ENCODE results near the gene ZNF101. TPM values are rescaled to one million over a fixed set of nuclear protein-coding genes. Genes with fewer than 3 reads are reported as not detected.

The ZNF101 gene
- total RNA-seq, 4 donors from 2014 or later, result 6.9 to 13.4 (median 11.3) TPM

DNA sequence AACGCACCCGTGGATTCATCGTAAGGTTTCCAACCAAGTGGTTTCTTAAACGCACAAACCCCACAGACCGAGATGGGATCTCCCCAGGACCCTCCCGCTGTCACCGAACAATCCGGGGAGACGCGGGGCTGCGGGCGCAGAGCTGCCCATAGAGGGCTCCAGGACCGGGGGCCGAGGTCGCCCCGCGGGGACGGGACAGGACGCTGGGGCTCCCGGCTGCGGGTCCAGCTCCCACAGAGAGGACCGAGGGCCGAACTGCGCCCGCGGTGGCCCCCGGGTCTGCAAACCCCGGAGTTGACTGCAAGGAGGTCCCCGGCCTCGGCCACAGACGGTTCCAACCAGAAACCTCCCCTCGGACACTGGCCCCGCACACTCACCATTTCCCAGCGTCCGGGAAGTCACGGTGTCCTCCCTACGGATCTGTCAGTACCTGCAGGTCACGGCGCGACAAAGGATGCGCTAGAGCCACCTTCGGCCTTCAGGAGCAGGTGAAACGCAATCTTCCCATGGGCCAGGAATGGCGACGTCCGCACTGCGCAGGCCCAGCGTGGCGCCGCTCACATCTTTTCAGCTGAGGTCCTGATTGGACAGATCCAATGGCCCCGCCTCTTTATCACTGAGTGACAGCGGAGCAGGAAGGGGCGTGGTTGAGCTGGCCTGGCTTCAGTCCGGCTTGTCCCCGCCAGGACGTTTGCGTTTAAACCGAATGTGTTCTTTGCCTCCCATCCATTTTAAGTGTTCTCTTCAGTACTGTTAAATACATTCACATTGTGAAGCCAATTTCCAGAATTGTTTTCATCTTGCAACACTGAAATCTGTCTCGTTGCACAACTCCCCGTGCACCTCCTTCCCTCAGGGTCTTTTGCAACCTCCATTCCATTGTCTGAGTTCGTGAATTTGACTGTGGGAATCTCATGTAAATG lies 64.2 kb downstream of the ZNF101 start, which contains the start of gene ZNF14:
Gene ZNF14 (minus strand): TSS at position 534 of the 923 bp plus-strand sequence. CDS start 154 bp downstream, at position 380.
- Histone ChIP-seq H3K27ac (peak within 1 kb of the TSS; percentile 64 to 75 (median 71)), H3K27me3 (no peaks in the 10 kb centered on the region), H3K9me3 (no peaks in the 10 kb centered on the region), H3K36me3 (peaks cover 2 to 6% of the 10 kb centered on the region in 2 donors), H3K4me1 (peaks cover 0 to 9% of the 10 kb centered on the region in 2 donors), H3K4me3 (replicated peaks in 1 of 3) (peak within 1 kb of the TSS; percentile 71 to 90 (median 90))
- DNase-seq, result peak; percentile 96 to 97
- intact Hi-C loops (cut with DNase I), result no loop called here
- TF ChIP-seq, protein P1, sequence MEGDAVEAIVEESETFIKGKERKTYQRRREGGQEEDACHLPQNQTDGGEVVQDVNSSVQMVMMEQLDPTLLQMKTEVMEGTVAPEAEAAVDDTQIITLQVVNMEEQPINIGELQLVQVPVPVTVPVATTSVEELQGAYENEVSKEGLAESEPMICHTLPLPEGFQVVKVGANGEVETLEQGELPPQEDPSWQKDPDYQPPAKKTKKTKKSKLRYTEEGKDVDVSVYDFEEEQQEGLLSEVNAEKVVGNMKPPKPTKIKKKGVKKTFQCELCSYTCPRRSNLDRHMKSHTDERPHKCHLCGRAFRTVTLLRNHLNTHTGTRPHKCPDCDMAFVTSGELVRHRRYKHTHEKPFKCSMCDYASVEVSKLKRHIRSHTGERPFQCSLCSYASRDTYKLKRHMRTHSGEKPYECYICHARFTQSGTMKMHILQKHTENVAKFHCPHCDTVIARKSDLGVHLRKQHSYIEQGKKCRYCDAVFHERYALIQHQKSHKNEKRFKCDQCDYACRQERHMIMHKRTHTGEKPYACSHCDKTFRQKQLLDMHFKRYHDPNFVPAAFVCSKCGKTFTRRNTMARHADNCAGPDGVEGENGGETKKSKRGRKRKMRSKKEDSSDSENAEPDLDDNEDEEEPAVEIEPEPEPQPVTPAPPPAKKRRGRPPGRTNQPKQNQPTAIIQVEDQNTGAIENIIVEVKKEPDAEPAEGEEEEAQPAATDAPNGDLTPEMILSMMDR (IDR thresholded peaks at IDR 0.05), result peak in 2 of 6 experiments; percentile 2 to 9
- peak in 1 of 2 donors; percentile 95 for TF ChIP-seq POLR2A (IDR thresholded peaks at IDR 0.05)
- WGBS, 2 donors, result 0 to 1% methylated on average over 13 to 22 of the region's 61 CpGs

Small RNAs within 50 kb of the gene (small RNA-seq; reads per million reads assigned to genes)
- not detected for gene AC011458.2

Other genes starting within 250 kb of the ZNF101 start
- gene TSSK6, start 153.3 kb upstream of the ZNF101 start, total RNA-seq, result 1 to 10 TPM; 1.8 to 7.7 (median 3.8) TPM
- 100 to 1,000 TPM in 1 of 4 donors, 10 to 100 TPM in 3; 32.8 to 265 (median 63.6) TPM for gene NDUFA13, start 152.6 kb upstream of the ZNF101 start, total RNA-seq
- gene YJEFN3, start 139.9 kb upstream of the ZNF101 start, total RNA-seq, result 1 to 10 TPM in 3 of 4 donors, not detected in 1; 1.9 to 7.2 (median 2.6) TPM
- gene CILP2, start 130.6 kb upstream of the ZNF101 start, total RNA-seq, result 1 to 10 TPM in 3 of 4 donors, under 1 TPM in 1; 0.63 to 4.2 (median 2.4) TPM
- gene PBX4, start 50.2 kb upstream of the ZNF101 start, total RNA-seq, result 10 to 100 TPM; 22.5 to 62.4 (median 38.4) TPM
- gene LPAR2, start 40.6 kb upstream of the ZNF101 start, total RNA-seq, result 10 to 100 TPM; 10.2 to 35.2 (median 22.9) TPM
- gene GMIP, start 25.2 kb upstream of the ZNF101 start, total RNA-seq, result 10 to 100 TPM; 12.9 to 23.5 (median 17.3) TPM
- gene ATP13A1, start 5.2 kb upstream of the ZNF101 start, total RNA-seq, result 100 to 1,000 TPM in 3 of 4 donors, 10 to 100 TPM in 1; 97.3 to 293 (median 129) TPM
- 10 to 100 TPM; 13.8 to 21.1 (median 17.7) TPM for gene ZNF14, start 64.3 kb downstream of the ZNF101 start, total RNA-seq
- gene ZNF506, start 152.9 kb downstream of the ZNF101 start, total RNA-seq, result 100 to 1,000 TPM in 1 of 4 donors, 10 to 100 TPM in 3; 57.9 to 112 (median 76.5) TPM
- gene ZNF253, start 197.0 kb downstream of the ZNF101 start, total RNA-seq, result 10 to 100 TPM; 25.7 to 31.6 (median 27.2) TPM
- 10 to 100 TPM; 12.2 to 29.0 (median 23.2) TPM for gene ZNF93, start 232.1 kb downstream of the ZNF101 start, total RNA-seq